Fibroblast of lung (primary cell): Measurements from ENCODE around the gene STEAP1B.

ENCODE experiments used
- EZH2 ChIP-seq: IDR thresholded peaks from 2 replicates; pipeline ENCODE4 v1.5.1; 2012; ENCODE audit warnings: low read length, control low read depth, mild to moderate bottlenecking; ENCODE audit errors: missing control alignments
- TF ChIP-seq, protein P1 (sequence below), 2 donors: IDR thresholded peaks in 1 of 2; conservative IDR thresholded peaks in 1 of 2; 1 replicate in 1 of 2; 2 replicates in 1 of 2; pipeline ENCODE4 v1.5.1; 2011 to 2012; ENCODE audit warnings: low read length in 2 of 2, control low read depth in 1 of 2, inconsistent platforms in 1 of 2, low read depth in 1 of 2, mild to moderate bottlenecking in 1 of 2

GRCh38 chr7:22442882-22443369 lies 57.1 kb downstream of the STEAP1B start:
- TF ChIP-seq, protein P1, sequence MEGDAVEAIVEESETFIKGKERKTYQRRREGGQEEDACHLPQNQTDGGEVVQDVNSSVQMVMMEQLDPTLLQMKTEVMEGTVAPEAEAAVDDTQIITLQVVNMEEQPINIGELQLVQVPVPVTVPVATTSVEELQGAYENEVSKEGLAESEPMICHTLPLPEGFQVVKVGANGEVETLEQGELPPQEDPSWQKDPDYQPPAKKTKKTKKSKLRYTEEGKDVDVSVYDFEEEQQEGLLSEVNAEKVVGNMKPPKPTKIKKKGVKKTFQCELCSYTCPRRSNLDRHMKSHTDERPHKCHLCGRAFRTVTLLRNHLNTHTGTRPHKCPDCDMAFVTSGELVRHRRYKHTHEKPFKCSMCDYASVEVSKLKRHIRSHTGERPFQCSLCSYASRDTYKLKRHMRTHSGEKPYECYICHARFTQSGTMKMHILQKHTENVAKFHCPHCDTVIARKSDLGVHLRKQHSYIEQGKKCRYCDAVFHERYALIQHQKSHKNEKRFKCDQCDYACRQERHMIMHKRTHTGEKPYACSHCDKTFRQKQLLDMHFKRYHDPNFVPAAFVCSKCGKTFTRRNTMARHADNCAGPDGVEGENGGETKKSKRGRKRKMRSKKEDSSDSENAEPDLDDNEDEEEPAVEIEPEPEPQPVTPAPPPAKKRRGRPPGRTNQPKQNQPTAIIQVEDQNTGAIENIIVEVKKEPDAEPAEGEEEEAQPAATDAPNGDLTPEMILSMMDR (conservative IDR thresholded peaks at IDR 0.05 in 1 of 2, IDR thresholded peaks at IDR 0.05 in 1 of 2; ENCODE audit: low read depth in 1 of 2, low read length in 2 of 2) = no peak
- no peak for TF ChIP-seq EZH2
